ENCODE data around the gene MAPKAP1. TPM values are rescaled to one million over a fixed set of nuclear protein-coding genes. Genes with fewer than 3 reads are reported as not detected.

MAPKAP1 gene
- total RNA-seq = 69.2 and 74.5 TPM in 2 replicates

GRCh38 chr9:125706651-125707471 lies at the start of gene MAPKAP1:
TSS of gene MAPKAP1 (minus strand) at chr9:125707208. CDS start at chr9:125672574, 34,634 bp downstream.

GRCh38 chr9:125747053-125747764 lies 40.2 kb upstream of the MAPKAP1 start, which contains the start of gene PBX3:
TSS of gene PBX3 (plus strand) at chr9:125747373.

Other genes starting within 250 kb of the MAPKAP1 start
- 13.5 and 15.6 TPM in 2 replicates for gene PBX3, start 40.2 kb upstream of the MAPKAP1 start, total RNA-seq

Measured in epithelial cell of umbilical artery (primary cell).